ENCODE measurements around the gene AGBL4.

AGBL4 gene

GRCh38 chr1:49694251-49694827, 329.4 kb downstream of the AGBL4 start:
- DNase-seq = no peak

DNA sequence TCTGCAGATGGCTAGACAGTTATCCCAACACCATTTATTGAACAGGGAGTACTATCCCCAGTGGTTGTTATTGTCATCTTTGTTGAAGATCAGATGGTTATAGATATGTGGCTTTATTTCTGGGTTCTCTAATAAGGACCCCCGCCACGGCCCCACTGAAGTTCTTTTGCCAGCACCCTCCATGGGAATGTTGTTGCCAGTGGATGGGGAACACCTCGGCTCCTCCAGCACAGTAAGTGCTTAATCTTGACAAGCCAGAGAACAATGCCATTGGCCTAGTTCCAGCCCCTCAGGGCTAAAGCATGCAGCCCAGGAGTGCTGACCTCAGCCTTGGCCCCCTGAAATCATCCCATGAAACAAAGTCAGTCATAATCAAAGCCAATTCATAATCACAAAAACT, 337.6 kb downstream of the AGBL4 start:
- no peak for DNase-seq

DNA sequence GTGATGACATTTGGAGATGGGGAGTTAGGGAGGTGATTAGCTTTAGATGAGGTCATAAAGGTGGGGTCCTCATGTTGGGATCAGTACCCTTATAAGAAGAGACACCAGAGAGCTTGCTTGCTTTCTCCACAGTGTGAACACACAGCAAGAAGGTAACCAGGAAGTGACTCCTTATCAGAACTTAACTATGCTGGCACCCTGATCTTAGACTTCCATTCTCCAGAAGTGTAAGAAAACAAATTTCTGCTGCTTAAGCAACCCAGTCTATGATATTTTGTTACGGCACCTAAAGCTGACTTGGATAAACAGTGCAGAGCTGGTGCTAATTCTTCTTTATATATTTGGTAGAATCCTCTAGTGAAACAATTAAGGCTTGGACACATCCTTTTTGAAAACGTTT, 346.0 kb downstream of the AGBL4 start:
- no peak for DNase-seq

- DNase-seq = no peak
Observed at GRCh38 chr1:49651136-49651535, 372.6 kb downstream of the AGBL4 start.

- no peak for DNase-seq
Observed at GRCh38 chr1:49630156-49630555, 393.6 kb downstream of the AGBL4 start.

DNA sequence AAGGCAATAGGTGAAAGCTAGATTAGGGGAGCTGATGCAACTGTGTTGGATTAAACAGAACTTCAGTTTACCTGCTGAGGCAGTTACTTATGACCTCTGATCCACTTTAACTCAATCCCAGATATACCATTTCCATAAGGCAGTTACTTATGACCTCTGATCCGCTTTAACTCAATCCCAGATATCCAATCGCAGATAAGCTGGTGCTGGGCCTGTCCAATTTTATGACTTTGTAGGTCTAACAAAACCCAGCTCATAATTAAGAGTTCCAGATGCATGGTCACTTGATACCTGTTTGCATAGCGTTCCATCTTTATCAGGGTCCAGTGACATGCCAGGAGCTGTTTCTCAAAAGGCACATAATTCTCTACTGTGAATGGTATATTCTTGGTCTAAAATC, 396.0 kb downstream of the AGBL4 start:
- DNase-seq = no peak

- DNase-seq = no peak
Observed at GRCh38 chr1:49626472-49626871, 397.3 kb downstream of the AGBL4 start.

GRCh38 chr1:49622877-49623276, 400.9 kb downstream of the AGBL4 start:
- no peak for DNase-seq

- no peak for DNase-seq
Observed at GRCh38 chr1:49606082-49606481, 417.7 kb downstream of the AGBL4 start.

DNA sequence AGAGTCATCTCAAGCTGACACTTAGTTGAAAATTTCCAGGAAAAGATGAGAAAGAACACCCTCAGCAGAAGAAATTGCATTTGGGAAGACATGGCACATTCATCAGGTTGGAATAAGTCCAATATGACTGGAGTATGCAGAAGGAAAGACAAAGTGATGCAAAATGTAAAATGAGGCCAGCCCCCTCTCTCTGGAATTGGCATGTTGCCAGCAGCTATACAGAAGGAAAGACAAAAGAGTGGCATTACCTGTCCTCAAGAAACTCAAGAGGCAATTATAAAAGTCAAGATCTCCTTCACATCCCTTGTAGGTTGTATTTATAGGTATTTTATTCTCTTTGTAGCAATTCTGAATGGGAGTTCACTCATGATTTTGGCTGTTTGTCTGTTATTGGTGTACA, 426.3 kb downstream of the AGBL4 start:
- DNase-seq = no peak

- no peak for DNase-seq
Observed at GRCh38 chr1:49576327-49576901, 447.3 kb downstream of the AGBL4 start.

- no peak for DNase-seq
Observed at GRCh38 chr1:49556676-49557234, 467.0 kb downstream of the AGBL4 start.

- no peak for DNase-seq
Observed at GRCh38 chr1:49552101-49552500, 471.7 kb downstream of the AGBL4 start.

DNA sequence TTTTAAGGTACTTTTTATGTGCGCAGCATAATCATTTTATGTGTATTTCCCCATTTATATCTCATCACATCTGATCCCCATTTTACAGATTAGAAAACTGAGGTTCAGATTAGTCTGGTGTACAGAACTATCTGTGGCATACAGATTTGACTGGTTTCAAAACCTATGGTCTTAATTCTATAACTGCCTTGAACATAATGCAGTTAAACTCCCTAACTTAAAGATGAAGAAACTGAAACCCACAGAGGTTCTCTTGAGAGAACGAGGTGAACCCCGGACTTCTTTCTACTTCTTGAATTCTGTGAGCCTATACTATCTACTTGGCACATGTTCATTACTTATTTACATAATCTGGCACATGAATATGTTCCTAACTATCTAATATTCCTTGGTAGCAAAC, 479.1 kb downstream of the AGBL4 start:
- no peak for DNase-seq

DNA sequence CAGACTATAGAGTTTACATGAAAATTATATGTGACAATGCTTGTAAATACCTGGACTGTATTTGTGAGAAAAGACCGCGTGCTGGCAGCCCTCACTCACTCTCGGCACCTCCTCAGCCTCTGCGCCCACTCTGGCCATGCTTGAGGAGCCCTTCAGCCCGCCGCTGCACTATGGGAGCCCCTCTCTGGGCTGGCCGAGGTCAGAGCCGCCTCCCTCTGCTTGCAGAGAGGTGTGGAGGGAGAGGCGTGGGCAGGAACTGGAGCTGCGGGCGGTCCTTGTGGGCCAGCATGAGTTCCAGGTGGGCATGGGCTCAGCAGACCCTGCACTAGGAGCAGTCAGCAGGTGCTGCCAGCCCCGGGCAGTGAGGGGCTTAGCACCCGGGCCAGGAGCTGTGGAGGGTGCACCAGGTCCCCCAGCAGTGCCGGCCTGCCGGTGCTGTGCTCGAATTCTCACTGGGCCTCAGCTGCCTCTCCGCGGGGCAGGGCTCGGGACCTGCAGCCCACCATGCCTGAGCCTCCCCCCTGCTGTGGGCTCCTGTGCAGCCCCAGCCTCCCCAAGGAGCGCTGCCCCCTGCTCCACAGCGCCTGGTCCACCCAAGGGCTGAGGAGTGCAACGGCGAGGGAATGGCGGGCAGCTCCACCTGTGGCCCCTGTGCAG, 482.5 kb downstream of the AGBL4 start:
- no peak for DNase-seq

- DNase-seq = no peak
Observed at GRCh38 chr1:49527606-49528305, 496.0 kb downstream of the AGBL4 start.

GRCh38 chr1:49526672-49527071, 497.1 kb downstream of the AGBL4 start:
- no peak for DNase-seq

- no peak for DNase-seq
Observed at GRCh38 chr1:49523764-49524163, 500.0 kb downstream of the AGBL4 start.

GRCh38 chr1:49466961-49467360, 556.8 kb downstream of the AGBL4 start:
- no peak for DNase-seq

- no peak for DNase-seq
Observed at GRCh38 chr1:49465486-49466185, 558.1 kb downstream of the AGBL4 start.

GRCh38 chr1:49448200-49448599, 575.6 kb downstream of the AGBL4 start:
- DNase-seq = no peak

GRCh38 chr1:49436865-49437264, 586.9 kb downstream of the AGBL4 start:
- DNase-seq = no peak

DNA sequence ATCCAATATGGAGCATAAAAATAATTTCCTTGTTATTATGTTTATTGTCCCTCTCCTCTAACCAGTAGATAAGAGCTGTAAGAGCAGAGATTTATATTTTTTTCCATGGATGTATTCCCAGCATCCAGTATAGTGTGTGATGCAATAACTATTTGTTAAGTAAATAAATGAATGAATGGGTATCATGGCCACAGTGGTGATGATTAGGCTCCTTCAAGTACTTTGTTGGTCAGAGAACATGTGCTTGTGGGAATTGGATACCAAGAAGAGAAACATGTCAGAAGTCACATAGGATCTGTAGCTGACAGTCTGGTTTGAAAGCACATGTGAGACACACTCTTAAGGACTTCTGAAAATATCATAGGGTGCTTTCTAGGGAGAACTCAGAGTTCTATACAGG, 588.5 kb downstream of the AGBL4 start:
- no peak for DNase-seq

Data from stimulated activated naive CD4-positive, alpha-beta T cell (primary cell).